Fibroblast of pulmonary artery (primary cell): Measurements from ENCODE around the gene TMEM273.

Experiments
- DNase-seq: peaks from one replicate; pipeline ENCODE4 v3.0.0-alpha.2; 2010; ENCODE audit warnings: low read depth
- H3K4me3 ChIP-seq: replicated peaks from 2 replicates; pipeline ENCODE4 v1.5.1; 2011; ENCODE audit warnings: low read depth, mild to moderate bottlenecking, control low read depth, low read length, moderate library complexity
- TF ChIP-seq, protein P1 (sequence below): IDR thresholded peaks from 2 replicates; pipeline ENCODE4 v1.5.1; 2011; ENCODE audit warnings: mild to moderate bottlenecking, control low read depth, low read length, inconsistent platforms; ENCODE audit errors: missing control alignments

Gene TMEM273

GRCh38 chr10:49161411-49161997, 26.7 kb downstream of the TMEM273 start:
- TF ChIP-seq, protein P1, sequence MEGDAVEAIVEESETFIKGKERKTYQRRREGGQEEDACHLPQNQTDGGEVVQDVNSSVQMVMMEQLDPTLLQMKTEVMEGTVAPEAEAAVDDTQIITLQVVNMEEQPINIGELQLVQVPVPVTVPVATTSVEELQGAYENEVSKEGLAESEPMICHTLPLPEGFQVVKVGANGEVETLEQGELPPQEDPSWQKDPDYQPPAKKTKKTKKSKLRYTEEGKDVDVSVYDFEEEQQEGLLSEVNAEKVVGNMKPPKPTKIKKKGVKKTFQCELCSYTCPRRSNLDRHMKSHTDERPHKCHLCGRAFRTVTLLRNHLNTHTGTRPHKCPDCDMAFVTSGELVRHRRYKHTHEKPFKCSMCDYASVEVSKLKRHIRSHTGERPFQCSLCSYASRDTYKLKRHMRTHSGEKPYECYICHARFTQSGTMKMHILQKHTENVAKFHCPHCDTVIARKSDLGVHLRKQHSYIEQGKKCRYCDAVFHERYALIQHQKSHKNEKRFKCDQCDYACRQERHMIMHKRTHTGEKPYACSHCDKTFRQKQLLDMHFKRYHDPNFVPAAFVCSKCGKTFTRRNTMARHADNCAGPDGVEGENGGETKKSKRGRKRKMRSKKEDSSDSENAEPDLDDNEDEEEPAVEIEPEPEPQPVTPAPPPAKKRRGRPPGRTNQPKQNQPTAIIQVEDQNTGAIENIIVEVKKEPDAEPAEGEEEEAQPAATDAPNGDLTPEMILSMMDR, result peak; percentile 38
- H3K4me3 ChIP-seq, result no peak overlapping the region
- DNase-seq, result peak; percentile 46

DNA sequence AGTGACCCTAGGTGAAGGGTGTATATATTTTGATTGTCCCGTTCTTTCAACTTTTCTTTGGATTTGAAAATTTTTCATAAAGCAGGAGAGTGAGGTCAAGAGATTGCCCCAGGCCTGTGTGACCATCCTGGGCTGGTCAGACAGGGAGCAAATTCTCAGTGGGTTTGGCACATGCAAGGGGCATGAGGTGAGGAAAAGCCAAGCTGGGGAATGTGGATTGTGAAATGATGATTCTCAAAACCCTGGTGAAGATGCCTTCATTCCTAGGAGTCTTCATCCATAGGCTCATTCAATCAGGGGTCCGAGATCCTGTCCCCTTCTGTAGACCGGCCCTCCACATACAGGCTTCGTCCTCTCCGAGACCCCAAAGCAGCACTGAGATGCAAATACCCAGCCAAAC, 27.4 kb downstream of the TMEM273 start:
- H3K4me3 ChIP-seq, result no peak overlapping the region
- no peak for DNase-seq
- TF ChIP-seq, protein P1, result no peak

- DNase-seq, result no peak
- TF ChIP-seq, protein P1, result no peak
- H3K4me3 ChIP-seq, result no peak overlapping the region
Measured at GRCh38 chr10:49160110-49160509, 28.1 kb downstream of the TMEM273 start.

- TF ChIP-seq, protein P1, result no peak
- DNase-seq, result no peak
- no peak overlapping the region for H3K4me3 ChIP-seq
Measured at GRCh38 chr10:49158915-49159314, 29.3 kb downstream of the TMEM273 start.

DNA sequence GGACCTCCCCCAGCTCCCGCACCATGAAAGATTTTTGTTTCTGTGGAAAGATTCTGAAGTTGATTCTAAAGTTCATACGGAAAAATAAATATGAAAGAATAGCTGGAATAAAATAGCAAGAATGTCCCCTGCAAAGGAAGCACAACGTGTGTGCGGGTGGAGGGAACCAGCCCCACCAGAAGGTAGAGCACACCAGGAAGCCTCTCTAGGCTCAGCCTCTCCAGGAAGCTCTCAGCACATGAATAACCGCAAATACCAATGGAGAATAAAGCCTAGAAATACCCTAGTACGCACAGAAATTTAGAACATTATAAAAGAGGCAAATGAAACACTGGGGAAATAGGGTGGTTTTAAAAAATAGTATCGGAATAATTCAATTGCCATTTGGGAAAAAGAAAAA, 29.8 kb downstream of the TMEM273 start:
- TF ChIP-seq, protein P1, result no peak
- H3K4me3 ChIP-seq, result no peak overlapping the region
- DNase-seq, result no peak

GRCh38 chr10:49157229-49157628, 31.0 kb downstream of the TMEM273 start:
- TF ChIP-seq, protein P1, result no peak
- H3K4me3 ChIP-seq, result no peak overlapping the region
- no peak for DNase-seq

DNA sequence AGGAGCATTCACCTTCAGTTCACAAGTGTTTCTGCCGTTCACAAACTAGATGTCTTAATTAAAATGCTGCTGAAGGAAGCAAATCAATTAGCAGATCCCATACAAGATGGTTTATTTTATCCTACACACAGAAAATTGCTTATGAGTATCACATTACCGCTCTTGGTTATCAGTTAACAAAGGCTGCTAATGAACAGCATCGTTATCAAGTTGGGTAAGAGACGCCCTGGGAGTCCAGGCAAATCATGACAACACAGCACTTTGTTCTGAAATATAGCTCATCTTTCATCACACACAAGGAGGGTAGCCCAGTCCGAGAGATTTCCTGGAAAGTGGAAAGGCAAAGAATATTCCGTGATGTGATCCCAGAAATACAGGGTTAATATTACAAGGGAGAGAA, 33.5 kb downstream of the TMEM273 start:
- no peak for DNase-seq
- no peak overlapping the region for H3K4me3 ChIP-seq
- TF ChIP-seq, protein P1, result no peak
